ENCODE measurements around the gene FBXO9.

FBXO9 gene

DNA sequence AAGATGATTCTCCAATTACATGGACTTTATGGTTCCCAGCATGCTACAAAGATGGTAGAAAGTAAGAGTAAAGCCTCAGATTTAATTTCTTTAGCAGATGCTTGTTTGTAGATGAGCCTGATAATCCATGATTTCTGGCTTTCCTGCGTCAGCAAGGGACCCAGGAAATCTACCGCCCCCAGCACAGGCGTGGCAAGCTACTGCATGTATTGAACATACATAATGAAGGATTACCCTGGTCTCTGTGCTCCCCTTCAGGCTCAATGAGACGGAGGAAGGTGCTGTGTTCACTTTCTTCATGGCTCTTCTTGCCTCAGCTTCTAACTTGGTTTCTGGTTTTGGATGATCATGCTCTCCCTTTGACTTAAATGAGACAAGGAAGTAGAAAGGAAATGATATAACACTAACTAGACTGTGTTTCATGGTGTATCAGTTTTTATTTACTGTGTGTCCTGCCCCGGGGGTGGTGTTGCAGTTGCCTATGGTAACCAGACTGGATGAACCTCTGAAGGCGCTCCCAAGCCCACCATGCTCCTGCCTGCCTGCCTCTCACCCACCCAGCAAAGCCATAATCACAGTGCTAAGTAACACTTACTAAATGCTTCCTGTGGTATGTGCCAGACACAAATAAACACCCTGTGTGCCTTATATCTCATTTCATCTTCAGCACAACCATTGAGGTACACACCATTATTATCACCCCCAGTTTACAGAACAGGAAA is 65.5 kb downstream of the FBXO9 start:
- no peak for DNase-seq (ENCODE audit: low read depth, low spot score)
- WGBS (ENCODE audit: insufficient coverage, insufficient read length) = no CpG with 5 or more reads among the region's 6 CpGs
- Histone ChIP-seq H3K4me1 (ENCODE audit: control insufficient read depth, insufficient read depth, low read length) (no peaks in the 10 kb centered on the region), H3K9me3 (ENCODE audit: control insufficient read depth, insufficient read depth, low read length) (no peaks in the 10 kb centered on the region), H3K27ac (ENCODE audit: low read length) (no peak overlapping the region), H3K36me3 (ENCODE audit: control insufficient read depth, insufficient read depth, low read length) (no peaks in the 10 kb centered on the region), H3K27me3 (ENCODE audit: control insufficient read depth, insufficient read depth, low read length) (no peaks in the 10 kb centered on the region), H3K4me3 (ENCODE audit: low read length) (no peak overlapping the region)

- H3K9me3 ChIP-seq (ENCODE audit: control insufficient read depth, insufficient read depth, low read length) = no peaks in the 10 kb centered on the region
- no peaks in the 10 kb centered on the region for H3K27me3 ChIP-seq (ENCODE audit: control insufficient read depth, insufficient read depth, low read length)
- no peak for DNase-seq (ENCODE audit: low read depth, low spot score)
- H3K36me3 ChIP-seq (ENCODE audit: control insufficient read depth, insufficient read depth, low read length) = no peaks in the 10 kb centered on the region
- no peak overlapping the region for H3K27ac ChIP-seq (ENCODE audit: low read length)
- H3K4me3 ChIP-seq (ENCODE audit: low read length) = no peak overlapping the region
- no CpG with 5 or more reads among the region's 16 CpGs for WGBS (ENCODE audit: insufficient coverage, insufficient read length)
- no peaks in the 10 kb centered on the region for H3K4me1 ChIP-seq (ENCODE audit: control insufficient read depth, insufficient read depth, low read length)
Measured at GRCh38 chr6:53133961-53134360, 68.8 kb downstream of the FBXO9 start.

DNA sequence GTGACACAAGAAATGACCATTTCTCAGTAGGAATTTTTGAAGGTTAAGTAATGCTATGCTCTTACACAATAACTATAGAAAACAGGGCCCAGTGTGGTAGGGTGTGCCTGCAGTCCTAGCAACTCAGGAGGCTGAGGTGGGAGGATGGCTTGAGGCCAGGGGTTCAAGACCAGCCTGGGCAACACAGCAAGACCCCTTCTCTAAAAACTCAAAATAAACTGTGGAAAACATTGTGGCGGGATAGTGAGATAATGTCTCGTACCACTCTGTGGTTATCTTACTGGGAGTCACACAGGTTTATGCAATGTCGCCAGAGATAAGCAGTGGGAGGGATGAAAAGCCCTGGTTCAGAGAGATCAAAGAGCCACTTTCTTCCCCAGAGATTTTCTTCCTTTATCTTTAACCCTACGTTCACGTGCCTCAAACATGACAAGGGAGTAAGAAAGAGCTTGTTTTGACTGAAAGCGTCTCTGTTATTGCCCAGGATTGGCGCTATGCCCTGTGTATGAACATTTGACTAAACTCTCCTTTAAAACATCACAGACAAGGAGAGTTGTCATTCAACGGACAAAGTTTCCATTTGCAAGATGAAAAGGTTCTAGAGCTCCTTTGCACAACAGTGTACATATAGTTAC is 69.5 kb downstream of the FBXO9 start:
- no peak for DNase-seq (ENCODE audit: low read depth, low spot score)
- no peak overlapping the region for H3K27ac ChIP-seq (ENCODE audit: low read length)
- H3K9me3 ChIP-seq (ENCODE audit: control insufficient read depth, insufficient read depth, low read length) = no peaks in the 10 kb centered on the region
- H3K36me3 ChIP-seq (ENCODE audit: control insufficient read depth, insufficient read depth, low read length) = no peaks in the 10 kb centered on the region
- H3K27me3 ChIP-seq (ENCODE audit: control insufficient read depth, insufficient read depth, low read length) = no peaks in the 10 kb centered on the region
- H3K4me1 ChIP-seq (ENCODE audit: control insufficient read depth, insufficient read depth, low read length) = no peaks in the 10 kb centered on the region
- WGBS (ENCODE audit: insufficient coverage, insufficient read length) = no CpG with 5 or more reads among the region's 8 CpGs
- no peak overlapping the region for H3K4me3 ChIP-seq (ENCODE audit: low read length)

GRCh38 chr6:53136000-53136609 is 70.9 kb downstream of the FBXO9 start:
- DNase-seq (ENCODE audit: low read depth, low spot score) = no peak
- H3K27me3 ChIP-seq (ENCODE audit: control insufficient read depth, insufficient read depth, low read length) = no peaks in the 10 kb centered on the region
- H3K27ac ChIP-seq (ENCODE audit: low read length) = no peak overlapping the region
- WGBS (ENCODE audit: insufficient coverage, insufficient read length) = no CpG with 5 or more reads among the region's 3 CpGs
- H3K4me3 ChIP-seq (ENCODE audit: low read length) = no peak overlapping the region
- H3K4me1 ChIP-seq (ENCODE audit: control insufficient read depth, insufficient read depth, low read length) = no peaks in the 10 kb centered on the region
- no peaks in the 10 kb centered on the region for H3K36me3 ChIP-seq (ENCODE audit: control insufficient read depth, insufficient read depth, low read length)
- no peaks in the 10 kb centered on the region for H3K9me3 ChIP-seq (ENCODE audit: control insufficient read depth, insufficient read depth, low read length)

DNA sequence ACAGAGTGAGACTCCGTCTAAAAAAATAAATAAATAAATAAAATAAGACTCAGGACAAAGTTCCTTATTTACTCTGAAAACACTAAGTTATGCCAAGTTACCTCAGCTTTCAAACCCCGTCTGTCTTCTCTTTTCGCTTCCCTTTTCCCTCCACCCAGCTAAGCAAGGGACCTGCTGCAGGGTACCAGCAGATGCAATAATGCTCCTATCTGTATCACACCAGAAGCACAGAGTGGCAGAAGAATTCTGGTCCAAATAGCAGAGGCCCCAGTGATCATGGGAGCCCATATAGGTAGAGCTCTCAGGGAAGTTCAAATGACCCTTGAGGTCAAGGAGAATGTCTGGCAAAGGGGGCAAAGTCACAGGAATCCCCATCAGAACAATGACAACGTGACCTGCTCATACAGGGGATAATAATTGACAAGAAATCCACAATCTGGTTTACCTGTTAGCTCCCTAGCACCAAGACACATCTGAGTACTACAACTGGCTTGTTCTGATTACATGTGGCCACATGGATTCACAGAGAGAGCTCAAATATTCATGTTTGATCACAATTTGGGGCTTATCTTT is 74.7 kb downstream of the FBXO9 start:
- H3K4me3 ChIP-seq (ENCODE audit: low read length) = no peak overlapping the region
- H3K36me3 ChIP-seq (ENCODE audit: control insufficient read depth, insufficient read depth, low read length) = no peaks in the 10 kb centered on the region
- no CpG with 5 or more reads among the region's 4 CpGs for WGBS (ENCODE audit: insufficient coverage, insufficient read length)
- no peak overlapping the region for H3K27ac ChIP-seq (ENCODE audit: low read length)
- H3K27me3 ChIP-seq (ENCODE audit: control insufficient read depth, insufficient read depth, low read length) = no peaks in the 10 kb centered on the region
- DNase-seq (ENCODE audit: low read depth, low spot score) = no peak
- no peaks in the 10 kb centered on the region for H3K4me1 ChIP-seq (ENCODE audit: control insufficient read depth, insufficient read depth, low read length)
- no peaks in the 10 kb centered on the region for H3K9me3 ChIP-seq (ENCODE audit: control insufficient read depth, insufficient read depth, low read length)

DNA sequence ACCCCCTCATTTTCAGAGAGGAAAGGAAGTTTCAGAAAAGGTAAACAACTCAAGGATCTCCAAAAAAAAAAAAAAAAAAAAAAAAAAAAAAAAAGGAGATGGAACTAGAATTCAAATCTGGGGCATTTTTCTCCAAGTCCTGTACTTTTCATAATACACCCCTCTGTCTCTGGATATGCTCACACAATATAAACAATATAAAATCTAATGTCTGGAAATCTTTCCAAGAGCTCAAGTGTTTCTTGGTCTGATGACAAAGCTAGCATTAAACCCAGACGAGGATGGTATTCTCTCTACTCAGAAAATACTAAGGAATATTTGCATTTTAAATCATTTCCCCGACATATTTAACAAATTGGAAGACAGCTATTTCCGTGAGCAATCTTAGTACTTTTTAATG is 77.6 kb downstream of the FBXO9 start:
- Histone ChIP-seq H3K27ac (ENCODE audit: low read length) (no peak overlapping the region), H3K9me3 (ENCODE audit: control insufficient read depth, insufficient read depth, low read length) (no peaks in the 10 kb centered on the region)
- no CpG with 5 or more reads among the region's 3 CpGs for whole genome bisulfite sequencing (ENCODE audit: insufficient coverage, insufficient read length)

DNA sequence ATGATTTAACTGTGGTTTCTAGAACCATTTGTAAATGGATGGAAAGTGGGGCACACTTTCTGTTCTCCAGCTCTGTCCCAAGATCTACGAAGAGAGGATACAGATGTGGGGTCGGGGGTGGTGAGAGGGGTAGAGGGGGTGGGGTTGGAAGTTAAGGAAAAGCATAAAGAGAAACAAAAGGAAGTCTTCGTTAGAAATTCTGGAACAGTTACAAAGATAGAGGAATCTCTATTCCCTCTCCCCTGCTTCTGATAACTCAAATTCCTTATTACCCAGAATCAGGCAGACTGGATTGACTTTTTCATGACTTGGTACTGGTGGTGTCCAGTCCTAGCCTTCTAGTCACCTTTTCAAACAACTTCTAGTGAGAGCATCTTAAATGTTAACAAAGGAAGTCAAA is 78.5 kb downstream of the FBXO9 start:
- H3K27ac ChIP-seq (ENCODE audit: low read length) = no peak overlapping the region
- no peak overlapping the region for H3K4me3 ChIP-seq (ENCODE audit: low read length)
- no CpG with 5 or more reads among the region's 3 CpGs for WGBS (ENCODE audit: insufficient coverage, insufficient read length)
- H3K36me3 ChIP-seq (ENCODE audit: control insufficient read depth, insufficient read depth, low read length) = no peaks in the 10 kb centered on the region
- no peaks in the 10 kb centered on the region for H3K4me1 ChIP-seq (ENCODE audit: control insufficient read depth, insufficient read depth, low read length)
- no peak for DNase-seq (ENCODE audit: low read depth, low spot score)
- H3K27me3 ChIP-seq (ENCODE audit: control insufficient read depth, insufficient read depth, low read length) = no peaks in the 10 kb centered on the region
- no peaks in the 10 kb centered on the region for H3K9me3 ChIP-seq (ENCODE audit: control insufficient read depth, insufficient read depth, low read length)

More for the DNA sequence above, 77.6 kb downstream of the FBXO9 start:
- Histone ChIP-seq H3K4me3 (ENCODE audit: low read length) (no peak overlapping the region), H3K27me3 (ENCODE audit: control insufficient read depth, insufficient read depth, low read length) (no peaks in the 10 kb centered on the region), H3K36me3 (ENCODE audit: control insufficient read depth, insufficient read depth, low read length) (no peaks in the 10 kb centered on the region), H3K4me1 (ENCODE audit: control insufficient read depth, insufficient read depth, low read length) (no peaks in the 10 kb centered on the region)
- DNase-seq (ENCODE audit: low read depth, low spot score) = no peak

DNA sequence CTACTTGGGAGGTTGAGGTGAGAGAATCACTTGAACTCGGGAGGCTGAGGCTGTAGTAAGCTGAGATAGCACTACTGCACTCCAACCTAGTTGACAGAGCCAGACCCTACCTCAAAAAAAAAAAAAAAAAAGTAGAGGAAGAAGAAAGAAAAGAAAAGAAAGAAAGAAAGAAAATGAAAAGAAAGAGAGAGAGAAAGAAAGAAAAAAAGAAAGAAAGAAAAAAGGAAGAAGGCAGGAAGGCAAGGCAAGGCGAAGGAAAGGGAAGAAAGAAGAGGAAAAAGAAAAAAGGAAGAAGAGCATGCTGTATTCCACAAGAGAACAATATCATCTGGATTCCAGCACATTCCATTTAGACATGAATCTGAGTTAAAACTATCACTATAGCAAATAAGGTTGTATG is 79.6 kb downstream of the FBXO9 start:
- H3K9me3 ChIP-seq (ENCODE audit: control insufficient read depth, insufficient read depth, low read length) = no peaks in the 10 kb centered on the region
- no peak overlapping the region for H3K4me3 ChIP-seq (ENCODE audit: low read length)
- H3K36me3 ChIP-seq (ENCODE audit: control insufficient read depth, insufficient read depth, low read length) = no peaks in the 10 kb centered on the region
- H3K27me3 ChIP-seq (ENCODE audit: control insufficient read depth, insufficient read depth, low read length) = no peaks in the 10 kb centered on the region
- no peak overlapping the region for H3K27ac ChIP-seq (ENCODE audit: low read length)
- DNase-seq (ENCODE audit: low read depth, low spot score) = no peak
- no peaks in the 10 kb centered on the region for H3K4me1 ChIP-seq (ENCODE audit: control insufficient read depth, insufficient read depth, low read length)
- WGBS (ENCODE audit: insufficient coverage, insufficient read length) = no CpG with 5 or more reads among the region's 2 CpGs

DNA sequence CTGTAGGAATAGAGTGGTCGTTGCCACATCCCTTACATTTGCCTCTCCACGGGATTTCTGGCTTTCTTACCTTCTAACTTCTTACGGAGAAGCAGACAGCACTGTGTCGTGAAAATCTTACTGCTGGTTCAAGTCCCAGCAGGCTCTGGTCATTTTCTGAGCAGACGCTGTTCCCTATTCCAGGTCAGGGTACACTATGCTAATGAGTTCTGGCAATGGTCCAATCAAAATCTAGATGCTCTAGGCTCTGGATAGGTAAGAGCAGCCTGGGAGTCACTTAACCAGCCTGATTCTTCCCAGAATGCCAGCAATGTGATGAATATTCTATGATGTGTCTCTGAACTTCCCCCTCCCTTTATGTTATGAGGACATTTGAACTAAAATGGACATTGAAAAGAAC is 83.5 kb downstream of the FBXO9 start, which contains the start of gene GCM1:
Gene GCM1, minus strand, starts transcription at position 158 of the 400 bp plus-strand sequence. CDS start 3,209 bp downstream, outside the sequence.
- no CpG with 5 or more reads among the region's 5 CpGs for WGBS (ENCODE audit: insufficient coverage, insufficient read length)
- H3K27ac ChIP-seq (ENCODE audit: low read length) = no peak within 1 kb of the TSS
- no peak within 1 kb of the TSS for H3K4me3 ChIP-seq (ENCODE audit: low read length)
- H3K4me1 ChIP-seq (ENCODE audit: control insufficient read depth, insufficient read depth, low read length) = no peaks in the 10 kb centered on the region
- no peaks in the 10 kb centered on the region for H3K9me3 ChIP-seq (ENCODE audit: control insufficient read depth, insufficient read depth, low read length)
- H3K36me3 ChIP-seq (ENCODE audit: control insufficient read depth, insufficient read depth, low read length) = no peaks in the 10 kb centered on the region
- no peak for DNase-seq (ENCODE audit: low read depth, low spot score)
- H3K27me3 ChIP-seq (ENCODE audit: control insufficient read depth, insufficient read depth, low read length) = no peaks in the 10 kb centered on the region

Measured in iPS DF 6.9 (cell line).